Measurements from ENCODE around the gene EAF1. TPM values are rescaled to one million over a fixed set of nuclear protein-coding genes. Genes with fewer than 3 reads are reported as not detected.

Gene EAF1
- 10 to 100 TPM; 18.5 to 33.4 (median 21.6) TPM for total RNA-seq

DNA sequence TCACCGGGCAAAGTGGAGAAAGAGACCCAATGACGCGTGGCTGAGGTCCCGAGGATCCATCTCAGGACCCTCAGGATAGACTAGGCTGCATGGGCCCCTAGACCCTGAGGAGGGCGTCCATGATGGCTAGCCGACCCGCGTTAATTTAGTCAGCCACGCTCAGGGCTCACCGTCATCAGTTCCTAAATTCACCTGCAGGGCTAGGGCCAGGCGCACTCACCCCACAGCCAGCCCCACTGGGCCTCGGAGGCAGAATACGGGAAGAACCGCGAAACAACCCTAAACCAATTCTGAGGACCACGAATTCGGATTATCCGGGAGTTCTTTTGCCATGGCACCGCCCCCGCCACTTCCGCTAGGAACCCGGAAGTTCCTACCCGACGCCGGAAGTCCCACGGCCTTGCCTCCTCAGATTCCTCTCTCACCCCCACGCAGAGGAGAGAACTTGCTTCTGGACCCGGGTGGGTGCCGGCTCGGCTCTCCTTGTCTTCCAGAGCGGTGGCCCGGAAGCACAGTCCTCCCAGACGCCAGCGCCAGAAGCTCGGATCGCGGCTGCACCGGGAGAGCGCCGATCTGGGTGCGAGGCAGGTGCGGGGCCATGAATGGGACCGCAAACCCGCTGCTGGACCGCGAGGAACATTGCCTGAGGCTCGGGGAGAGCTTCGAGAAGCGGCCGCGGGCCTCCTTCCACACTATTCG, at the start of gene EAF1, which contains the start of gene METTL6:
EAF1 (plus strand) TSS at position 417 of the 699 bp plus-strand sequence; CDS start at position 599, 182 bp downstream.
METTL6 (minus strand) TSS at position 363 of the 699 bp plus-strand sequence. CDS start 1,033 bp downstream, outside the sequence.
- TF ChIP-seq CTCF (IDR thresholded peaks at IDR 0.05; ENCODE audit: low read depth) = no peak

DNA sequence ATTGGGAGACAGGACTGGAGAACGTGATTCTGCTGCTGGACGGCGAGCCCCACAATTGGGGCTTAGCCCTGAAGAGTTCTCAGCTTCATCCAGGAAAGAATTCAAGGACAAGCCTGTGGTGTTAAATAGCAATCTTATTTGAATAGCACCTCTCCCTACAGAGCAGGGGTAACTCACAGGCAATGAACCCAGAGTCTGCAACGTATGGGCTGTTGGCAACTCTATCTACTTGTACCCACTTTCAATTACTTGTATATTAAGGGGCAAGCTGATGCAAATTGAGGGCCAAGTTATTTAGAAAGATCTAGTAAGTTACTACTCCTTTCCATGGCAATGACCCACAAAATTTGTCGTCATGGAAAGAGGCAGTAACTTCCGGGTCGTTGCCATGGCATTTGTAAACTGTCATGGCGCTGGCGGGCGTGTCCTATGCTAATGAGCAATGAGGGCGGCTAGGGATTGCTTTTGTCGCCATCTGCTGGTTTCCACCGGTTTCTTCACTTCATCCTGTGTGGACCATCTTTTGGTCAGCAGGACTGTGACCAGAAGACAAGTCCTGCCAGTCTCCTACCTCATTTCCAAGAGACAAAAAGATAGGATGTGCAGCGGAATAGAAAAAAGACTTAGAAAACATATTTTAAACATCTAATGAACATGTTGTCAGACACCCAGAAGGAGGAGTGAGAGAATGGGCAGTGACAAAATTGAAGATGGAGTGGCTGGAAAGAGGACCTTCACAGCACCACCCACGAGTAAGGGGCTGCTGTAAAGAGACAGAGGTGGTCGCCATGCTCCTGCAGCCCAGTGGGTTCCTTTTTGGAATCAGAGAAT, 49.2 kb upstream of the EAF1 start:
- TF ChIP-seq CTCF (IDR thresholded peaks at IDR 0.05; ENCODE audit: low read depth) = no peak

DNA sequence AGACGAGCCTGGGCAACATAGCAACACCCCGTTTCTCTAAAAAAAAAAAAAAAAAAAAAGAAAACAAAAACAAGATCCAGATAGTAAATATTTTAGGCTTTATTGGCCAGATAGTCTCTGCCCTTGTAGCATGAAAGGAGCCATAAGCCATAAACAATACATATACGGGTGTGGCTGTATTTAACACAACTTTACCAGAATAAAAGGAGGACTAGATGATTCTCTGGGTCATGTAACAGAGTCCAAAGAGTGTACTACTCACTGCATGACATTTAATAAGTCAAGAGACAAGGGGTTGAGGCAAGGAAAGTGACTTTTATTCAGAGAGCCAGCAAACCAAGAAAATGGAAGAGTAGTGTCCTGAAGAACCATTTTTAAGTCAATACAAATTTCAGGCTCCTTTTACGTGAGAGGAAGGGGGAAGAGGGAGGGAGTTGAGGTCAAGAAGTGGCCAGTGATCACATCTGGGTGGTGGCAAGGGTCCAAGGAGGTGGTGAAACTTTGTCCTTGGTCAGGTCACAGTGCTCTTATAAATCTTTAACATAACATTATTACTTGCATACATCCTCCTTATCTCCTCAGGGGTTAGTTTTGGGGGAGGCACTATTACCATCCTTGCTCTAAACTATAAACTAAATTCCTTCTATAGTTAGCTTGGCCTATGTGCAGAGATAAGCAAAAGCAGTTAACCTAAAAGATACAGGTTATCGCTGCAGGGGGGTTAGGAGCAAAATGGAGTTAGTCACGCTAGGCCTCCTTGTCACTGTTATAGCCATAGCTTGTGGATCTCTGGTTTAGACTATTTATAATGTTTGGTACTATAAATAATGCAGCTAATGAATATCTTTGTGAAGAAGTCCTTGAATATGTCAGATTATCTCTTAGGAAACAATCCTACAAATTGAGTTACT, 46.2 kb upstream of the EAF1 start:
- TF ChIP-seq CTCF (IDR thresholded peaks at IDR 0.05; ENCODE audit: low read depth) = no peak

DNA sequence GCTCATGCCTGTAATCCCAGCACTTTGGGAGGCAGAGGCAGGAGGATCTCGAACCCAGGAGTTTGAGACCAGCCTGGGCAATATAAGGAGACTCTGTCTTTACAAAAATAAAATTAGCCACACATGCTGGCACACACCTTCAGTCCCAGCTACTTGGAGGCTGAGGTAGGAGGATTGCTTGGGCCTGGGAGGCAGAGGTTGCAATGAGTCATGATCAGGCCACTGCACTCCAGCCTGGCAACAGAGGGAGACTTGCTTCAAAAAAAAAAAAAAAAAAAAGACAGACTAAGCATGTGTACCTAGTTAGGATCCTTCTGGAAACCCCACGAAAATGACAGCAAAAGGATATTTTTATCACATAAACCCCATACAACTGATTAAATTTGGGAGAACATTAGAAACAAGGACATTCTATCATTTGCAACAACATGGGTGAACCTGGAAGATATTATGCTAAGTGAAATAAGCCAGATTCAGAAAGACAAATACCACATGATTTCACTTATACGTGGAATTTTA, 44.9 kb upstream of the EAF1 start:
- TF ChIP-seq CTCF (IDR thresholded peaks at IDR 0.05; ENCODE audit: low read depth) = no peak

- no peak for TF ChIP-seq CTCF (IDR thresholded peaks at IDR 0.05; ENCODE audit: low read depth)
Observed at GRCh38 chr3:15384510-15385237, 42.7 kb upstream of the EAF1 start.

DNA sequence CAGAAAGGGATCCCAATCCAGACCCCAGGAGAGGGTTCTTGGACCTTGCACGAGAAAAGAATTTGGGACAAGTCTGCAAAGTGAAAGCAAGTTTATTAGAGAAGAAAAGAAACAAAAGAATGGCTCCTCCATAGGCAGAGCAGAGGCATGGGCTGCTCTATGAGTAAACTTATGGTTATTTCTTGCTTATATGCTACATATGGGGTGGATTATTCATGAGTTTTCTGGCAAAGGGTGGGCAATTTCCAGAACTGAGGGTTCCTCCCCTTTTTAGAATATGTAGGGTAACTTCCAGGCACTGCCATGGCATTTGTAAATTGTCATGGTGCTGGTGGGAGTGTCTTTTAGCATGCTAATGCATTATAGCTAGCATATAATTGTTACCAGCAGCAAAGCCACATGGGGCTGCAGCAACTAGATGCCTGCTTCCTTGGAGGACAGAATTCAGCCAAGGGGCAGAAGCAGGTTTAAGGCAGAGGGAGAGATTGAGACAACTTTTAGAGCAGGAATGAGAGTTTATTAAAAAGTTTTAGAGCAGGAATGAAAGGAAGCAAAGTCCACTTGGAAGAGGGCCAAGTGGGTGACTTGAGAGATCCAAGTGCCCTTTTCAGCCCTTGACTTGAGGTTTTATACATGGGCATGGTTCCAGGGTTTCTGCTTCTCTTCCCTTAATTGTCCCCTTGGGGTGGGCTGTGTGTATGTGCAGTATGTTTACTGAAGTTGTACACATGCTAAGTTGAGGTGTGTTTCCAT, 41.3 kb upstream of the EAF1 start:
- TF ChIP-seq CTCF (IDR thresholded peaks at IDR 0.05; ENCODE audit: low read depth) = no peak

Data from subcutaneous adipose tissue (tissue), 4 donors.